Peyer's patch (tissue), 4 donors: ENCODE measurements around the gene C1orf226. TPM values are rescaled to one million over a fixed set of nuclear protein-coding genes. Genes with fewer than 3 reads are reported as not detected.

Experiments used
- DNase-seq, 3 donors: peaks; one replicate each; pipeline ENCODE4 v3.0.0-alpha.2; 2017 to 2019
- H3K27ac ChIP-seq, 4 donors: fragments of 200-600 bp; sonication (generic); one replicate each; pipeline ENCODE4 v1.5.1; 2016 to 2019
- H3K27me3 ChIP-seq, 2 donors: fragments of 200-600 bp; sonication (generic); one replicate each; pipeline ENCODE4 v1.5.1; 2019
- H3K36me3 ChIP-seq, 3 donors: fragments of 200-600 bp; sonication (generic); one replicate each; pipeline ENCODE4 v1.5.1; 2016 to 2019
- H3K4me1 ChIP-seq, 4 donors: fragments of 200-600 bp; sonication (generic); one replicate each; pipeline ENCODE4 v1.5.1; 2016 to 2019
- H3K4me3 ChIP-seq, 4 donors: fragments of 200-600 bp; sonication (generic); 1 replicate in 3 of 4; 2 replicates in 1 of 4; pipeline ENCODE4 v1.5.1; 2016 to 2019; ENCODE audit warnings: mild to moderate bottlenecking in 1 of 4
- H3K9me3 ChIP-seq, 4 donors: fragments of 200-600 bp; sonication (generic); one replicate each; pipeline ENCODE4 v1.5.1; 2016 to 2019; ENCODE audit warnings: mild to moderate bottlenecking in 1 of 4
- CTCF ChIP-seq, 6 experiments: fragments of 450-650 bp in 4 of 6; fragments of 200-600 bp in 2 of 6; sonication (generic) in 1 of 6; IDR thresholded peaks; one replicate each; pipeline ENCODE4 v1.5.1; 2017 to 2019; ENCODE audit warnings: antibody characterized with exemption in 6 of 6, mild to moderate bottlenecking in 3 of 6, moderate library complexity in 1 of 6
- POLR2A ChIP-seq, 2 donors: fragments of 450-650 bp; IDR thresholded peaks; one replicate each; pipeline ENCODE4 v1.5.1; 2017; ENCODE audit warnings: antibody characterized with exemption in 2 of 2, mild to moderate bottlenecking in 2 of 2, moderate library complexity in 2 of 2
- total RNA-seq, 4 donors: library from RNA; depleted of rRNA; stranded (reverse); fragments of >200 nt; gene quantifications; one replicate each; pipeline ENCODE4 v1.1.0, GENCODE V29; 2016

Gene C1orf226
- total RNA-seq, 4 donors from 2014 or later = 5.0 to 36.8 (median 26.2) TPM

GRCh38 chr1:162374406-162374805, 7.1 kb upstream of the C1orf226 start:
- no peaks in the 10 kb centered on the region for H3K27me3 ChIP-seq
- no peak overlapping the region for H3K4me3 ChIP-seq
- no peaks in the 10 kb centered on the region for H3K36me3 ChIP-seq
- DNase-seq = no peak
- no peaks in the 10 kb centered on the region for H3K9me3 ChIP-seq
- peaks cover 0 to 15% (median 4%) of the 10 kb centered on the region in 4 donors for H3K4me1 ChIP-seq
- no peak overlapping the region for H3K27ac ChIP-seq
- TF ChIP-seq POLR2A (IDR thresholded peaks at IDR 0.05) (no peak), CTCF (IDR thresholded peaks at IDR 0.05) (no peak)

DNA sequence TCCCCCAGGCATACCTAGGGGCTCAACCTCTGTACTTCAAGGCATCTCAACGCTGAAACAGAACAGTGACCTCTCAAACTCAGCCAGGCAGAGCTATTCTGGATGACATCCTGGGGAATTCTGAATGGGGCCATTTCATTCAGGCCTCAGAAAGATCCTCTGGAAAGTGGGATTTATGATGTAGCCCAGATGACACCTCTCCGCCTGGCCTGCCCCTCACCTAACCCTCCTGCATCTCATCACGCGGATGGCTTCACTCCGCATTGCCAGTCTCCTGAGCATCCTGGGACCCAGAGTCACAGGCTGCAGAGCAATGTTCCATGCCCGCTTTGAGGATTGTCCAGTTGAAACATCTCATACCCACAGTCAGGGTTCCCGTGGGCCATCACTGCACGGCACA, 6.1 kb upstream of the C1orf226 start:
- H3K4me3 ChIP-seq = no peak overlapping the region
- H3K36me3 ChIP-seq = no peaks in the 10 kb centered on the region
- peak in 1 of 3 donors; percentile 27 for DNase-seq
- no peaks in the 10 kb centered on the region for H3K9me3 ChIP-seq
- peaks cover 0 to 15% (median 4%) of the 10 kb centered on the region in 4 donors for H3K4me1 ChIP-seq
- H3K27ac ChIP-seq = no peak overlapping the region
- TF ChIP-seq POLR2A (IDR thresholded peaks at IDR 0.05) = no peak
- TF ChIP-seq CTCF (IDR thresholded peaks at IDR 0.05) = no peak
- H3K27me3 ChIP-seq = no peaks in the 10 kb centered on the region

- peak in 1 of 3 donors; percentile 14 for DNase-seq
- no peak for TF ChIP-seq CTCF (IDR thresholded peaks at IDR 0.05)
- no peak for TF ChIP-seq POLR2A (IDR thresholded peaks at IDR 0.05)
- Histone ChIP-seq H3K36me3 (no peaks in the 10 kb centered on the region), H3K4me1 (peaks cover 0 to 23% (median 4%) of the 10 kb centered on the region in 4 donors), H3K9me3 (no peaks in the 10 kb centered on the region), H3K27ac (no peak within 1 kb of the TSS), H3K27me3 (no peaks in the 10 kb centered on the region), H3K4me3 (no peak within 1 kb of the TSS)
Measured at GRCh38 chr1:162376691-162377090, 4.8 kb upstream of the C1orf226 start, which contains the start of gene SPATA46. Gene SPATA46, minus strand, starts transcription at chr1:162376854. Its CDS starts 64 bp downstream, at chr1:162376790.

GRCh38 chr1:162380061-162380846, 1.3 kb upstream of the C1orf226 start:
- H3K4me3 ChIP-seq = no peak overlapping the region
- H3K27me3 ChIP-seq = no peaks in the 10 kb centered on the region
- H3K27ac ChIP-seq = peak overlapping the region in 2 of 4 donors; percentile 14 to 93
- no peaks in the 10 kb centered on the region for H3K9me3 ChIP-seq
- TF ChIP-seq POLR2A (IDR thresholded peaks at IDR 0.05) (no peak), CTCF (IDR thresholded peaks at IDR 0.05) (no peak)
- H3K4me1 ChIP-seq = peaks cover 0 to 19% (median 0%) of the 10 kb centered on the region in 4 donors
- no peaks in the 10 kb centered on the region for H3K36me3 ChIP-seq
- DNase-seq = peak in 1 of 3 donors; percentile 28

- Histone ChIP-seq H3K36me3 (no peaks in the 10 kb centered on the region), H3K27ac (peak overlapping the region in 3 of 4 donors; percentile 83 to 97 (median 93)), H3K4me3 (peak overlapping the region in 2 of 4 donors; percentile 30 to 37), H3K4me1 (peaks cover 0 to 19% (median 0%) of the 10 kb centered on the region in 4 donors), H3K9me3 (no peaks in the 10 kb centered on the region), H3K27me3 (no peaks in the 10 kb centered on the region)
- no peak for TF ChIP-seq CTCF (IDR thresholded peaks at IDR 0.05)
- no peak for TF ChIP-seq POLR2A (IDR thresholded peaks at IDR 0.05)
- DNase-seq = peak in 1 of 3 donors; percentile 50
Measured at GRCh38 chr1:162381941-162382750, 618 bp downstream of the C1orf226 start.
